Endothelial cell of umbilical vein (primary cell): ENCODE results near the gene PTMA. TPM values are rescaled to one million over a fixed set of nuclear protein-coding genes. Genes with fewer than 3 reads are reported as not detected.

ENCODE experiments used
- BruUV-seq: library from RNA; stranded (reverse); fragments of 400-500 nt; replicated peaks from 2 replicates; lab custom pipeline; 2021; lab: Mats Ljungman, UMichigan
- CTCF ChIA-PET: fragments of 300-600, 350-600 bp; sonication (Branson Sonifier 250); formaldehyde crosslinking; loops from one replicate; lab custom pipeline; 2021; ENCODE audit warnings: antibody characterized with exemption, inconsistent platforms; lab: Charles Lee
- POLR2A ChIA-PET: fragments of 300-600, 350-600 bp; sonication (Branson Sonifier 250); formaldehyde crosslinking; loops from one replicate; lab custom pipeline; 2021; ENCODE audit warnings: antibody characterized with exemption, inconsistent platforms; lab: Charles Lee
- DNase-seq: peaks from one replicate; pipeline ENCODE4 v3.0.0-alpha.2; 2011; ENCODE audit warnings: low read depth, low spot score
- FAIRE-seq: peaks from 2 replicates; lab custom pipeline; 2011; peaks lifted over from hg19 to GRCh38; lab: Jason Lieb, UNC
- H2AFZ ChIP-seq: 2 replicates; pipeline ENCODE4 v1.6.0; 2012; ENCODE audit warnings: low read depth, low read length, control low read depth, inconsistent platforms
- H3K27ac ChIP-seq: 2 replicates; pipeline ENCODE4 v1.5.1; 2011; ENCODE audit warnings: low read depth, mild to moderate bottlenecking, control low read depth, low read length, moderate library complexity; ENCODE audit not compliant: insufficient read depth
- H3K27me3 ChIP-seq, 2 experiments: 2 replicates each; pipeline versions ENCODE4 v1.6.0 to v1.6.1; 2011; ENCODE audit warnings: low read length in 2 of 2, mixed read lengths in 1 of 2; ENCODE audit not compliant: control insufficient read depth in 2 of 2, insufficient read depth in 2 of 2
- H3K36me3 ChIP-seq, 2 experiments: 2 replicates in 1 of 2; 3 replicates in 1 of 2; pipeline ENCODE4 v1.5.1; 2011; ENCODE audit warnings: low read length in 2 of 2, mild to moderate bottlenecking in 1 of 2, moderate library complexity in 1 of 2; ENCODE audit not compliant: control insufficient read depth in 2 of 2, insufficient read depth in 2 of 2; ENCODE audit errors: extremely low read depth in 1 of 2
- H3K4me1 ChIP-seq: 3 replicates; pipeline ENCODE4 v1.5.1; 2011; ENCODE audit warnings: mild to moderate bottlenecking, low read length; ENCODE audit not compliant: control insufficient read depth, insufficient read depth; ENCODE audit errors: extremely low read depth
- H3K4me2 ChIP-seq: 2 replicates; pipeline ENCODE4 v1.6.1; 2011; ENCODE audit warnings: low read length, control low read depth, mixed read lengths; ENCODE audit not compliant: insufficient read depth
- H3K4me3 ChIP-seq, 3 experiments: fragments of 200-600 bp in 1 of 3; sonication (generic), shearing (Covaris generic) in 1 of 3; replicated peaks in 1 of 3; 2 replicates each; pipeline ENCODE4 v1.5.1; 2011 to 2016; ENCODE audit warnings: control low read depth in 3 of 3, low read length in 3 of 3, mild to moderate bottlenecking in 2 of 3, inconsistent platforms in 1 of 3, low read depth in 1 of 3, moderate library complexity in 1 of 3; ENCODE audit not compliant: insufficient read depth in 1 of 3
- H3K79me2 ChIP-seq: 2 replicates; pipeline ENCODE4 v1.6.0; 2012; ENCODE audit warnings: low read length, inconsistent platforms; ENCODE audit not compliant: control insufficient read depth, insufficient read depth
- H3K9ac ChIP-seq: replicated peaks from 2 replicates; pipeline ENCODE3; 2011; ENCODE audit warnings: low read length, control low read depth; ENCODE audit not compliant: insufficient read depth; ENCODE audit errors: extremely low read depth
- H3K9me1 ChIP-seq: replicated peaks from 3 replicates; pipeline ENCODE4 v1.6.0; 2011; ENCODE audit warnings: mild to moderate bottlenecking, low read length; ENCODE audit not compliant: control insufficient read depth, insufficient read depth; ENCODE audit errors: extremely low read depth
- H3K9me3 ChIP-seq: replicated peaks from 2 replicates; pipeline ENCODE4 v1.5.1; 2012; ENCODE audit warnings: low read length, inconsistent platforms; ENCODE audit not compliant: control insufficient read depth, insufficient read depth
- H4K20me1 ChIP-seq: replicated peaks from 2 replicates; pipeline ENCODE3; 2011; ENCODE audit warnings: mild to moderate bottlenecking, low read length; ENCODE audit not compliant: control insufficient read depth, insufficient read depth; ENCODE audit errors: extremely low read depth
- EZH2 ChIP-seq: IDR thresholded peaks from 2 replicates; pipeline ENCODE4 v1.6.1; 2012; ENCODE audit warnings: borderline replicate concordance, low read depth, mild to moderate bottlenecking, moderate library complexity, low read length, inconsistent platforms; ENCODE audit not compliant: severe bottlenecking
- FOS ChIP-seq: IDR thresholded peaks from 2 replicates; pipeline ENCODE4 v1.6.1; 2011; ENCODE audit warnings: mild to moderate bottlenecking, low read length, moderate library complexity, borderline replicate concordance; ENCODE audit not compliant: insufficient read depth
- GATA2 ChIP-seq: IDR thresholded peaks from 2 replicates; pipeline ENCODE4 v1.7.0; 2011; ENCODE audit warnings: low read depth, mild to moderate bottlenecking, moderate library complexity, mixed read lengths, low read length; ENCODE audit not compliant: insufficient read length, insufficient read depth
- JUN ChIP-seq: IDR thresholded peaks from 2 replicates; pipeline ENCODE4 v1.6.1; 2011; ENCODE audit warnings: borderline replicate concordance, low read depth; ENCODE audit not compliant: insufficient read length, insufficient read depth
- MYC ChIP-seq: IDR thresholded peaks from one replicate; pipeline ENCODE4 v1.6.1; 2011; ENCODE audit warnings: mild to moderate bottlenecking, low read depth, low read length
- POLR2A ChIP-seq: IDR thresholded peaks from 2 replicates; pipeline ENCODE4 v1.6.1; 2012; ENCODE audit warnings: low read depth, mild to moderate bottlenecking, control low read depth, low read length
- POLR2AphosphoS5 ChIP-seq: IDR thresholded peaks from 2 replicates; pipeline ENCODE4 v1.6.1; 2012; ENCODE audit warnings: low read depth, mild to moderate bottlenecking, control low read depth, low read length, moderate library complexity; ENCODE audit not compliant: insufficient read depth
- dilution Hi-C: fragments of 300-500 bp; cut with MboI; formaldehyde crosslinking; loops from one replicate; pipeline ENCODE4 v1.15.0; 2019; ENCODE audit warnings: low sequenced_read_pairs; ENCODE audit not compliant: extremely low pct_ligation_motif_present
- intact Hi-C: fragments of 100-400 bp; cut with micrococcal nuclease; formaldehyde crosslinking; loops from one replicate; pipeline ENCODE4 v1.10.0; 2022
- polyA plus RNA-seq, 4 experiments: library from polyadenylated mRNA; depleted of rRNA in 3 of 4; stranded (reverse) in 3 of 4; unstranded in 1 of 4; fragments of >200 nt; gene quantifications; 2 replicates each; pipeline versions ENCODE4 v1.2.1 to v1.2.3, GENCODE V29; 2011 to 2012; ENCODE audit warnings: missing spikeins in 1 of 4
- total RNA-seq: library from RNA; stranded (reverse); gene quantifications from 2 replicates; pipeline ENCODE4 v1.2.3, GENCODE V29; 2021
- TF ChIP-seq, protein P1 (sequence below), 2 donors: IDR thresholded peaks; 1 replicate in 1 of 2; 2 replicates in 1 of 2; pipeline ENCODE4 v1.5.1; 2011; ENCODE audit warnings: low read length in 2 of 2, mild to moderate bottlenecking in 2 of 2, moderate library complexity in 2 of 2, control low read depth in 1 of 2, inconsistent platforms in 1 of 2, low read depth in 1 of 2; ENCODE audit not compliant: insufficient read depth in 1 of 2; ENCODE audit errors: extremely low read depth in 1 of 2
- TF ChIP-seq, protein P2 (sequence below): IDR thresholded peaks from 2 replicates; pipeline ENCODE4 v1.6.1; 2011; ENCODE audit not compliant: insufficient read depth, insufficient read length

The PTMA gene
- total and polyA plus RNA-seq, 2 donors (not counting 3 experiments of a cell fraction or from before 2014, with no cell fraction given): 404 to 1,488 TPM

DNA sequence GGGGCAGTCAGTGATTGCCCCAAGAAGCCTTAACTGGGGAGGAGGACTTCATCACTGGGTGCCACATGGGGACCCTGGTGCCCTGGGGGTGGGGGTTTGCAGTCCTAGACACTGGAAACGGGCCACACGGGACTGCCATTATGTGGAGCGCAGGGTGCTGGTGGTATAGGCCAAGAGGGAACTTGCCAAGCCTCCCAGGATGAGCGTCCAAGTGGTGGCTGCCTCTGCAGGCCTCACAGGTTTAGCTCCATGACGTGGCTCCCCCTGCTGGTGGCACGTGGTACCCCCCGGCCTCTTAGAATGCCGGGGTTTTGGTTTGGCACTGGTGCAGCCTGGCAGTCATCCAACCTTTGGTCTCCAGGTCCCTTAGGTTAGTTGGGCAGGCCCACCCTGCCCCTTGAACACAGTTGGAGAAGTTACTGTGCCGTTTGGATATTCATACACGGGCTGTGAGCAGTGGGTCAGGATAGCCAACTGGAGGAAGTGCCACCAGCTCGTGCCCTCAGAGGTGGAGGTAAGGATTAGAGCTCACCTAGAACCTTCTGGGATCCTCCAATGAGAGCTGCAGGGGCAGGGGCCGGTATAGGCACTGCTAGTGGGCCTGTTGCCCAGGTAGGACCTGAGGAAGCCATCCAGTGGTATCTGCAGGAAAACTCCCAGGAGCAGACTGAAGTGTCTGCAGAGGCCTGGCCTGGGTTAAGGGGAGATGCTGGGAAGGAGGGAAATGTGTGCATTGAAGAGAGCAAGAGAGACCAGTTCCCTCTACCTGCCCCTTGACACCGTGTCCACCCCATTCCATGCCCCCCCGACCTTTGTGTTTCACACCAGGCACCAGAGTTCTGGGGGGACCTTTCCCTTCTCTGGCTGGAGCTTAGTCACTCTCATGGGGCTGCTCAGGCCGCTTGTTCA is 5.7 kb downstream of the PTMA start:
- dilution Hi-C loops: no loop called here
- peaks cover 27% of the 10 kb centered on the region for H3K4me1 ChIP-seq
- H2AFZ ChIP-seq: no peak overlapping the region
- no TSS peak for BruUV-seq
- POLR2A ChIA-PET: interaction anchor here (1.3 kb wide), 1 partner anchor 36 kb away, joined by 8 read pairs; no protein-coding TSS in a partner anchor
- H3K4me2 ChIP-seq: no peak overlapping the region
- TF ChIP-seq JUN: no peak
- peak; percentile 70 for TF ChIP-seq POLR2AphosphoS5
- no peak for TF ChIP-seq MYC
- TF ChIP-seq POLR2A: no peak
- TF ChIP-seq EZH2: no peak
- TF ChIP-seq, protein P1, sequence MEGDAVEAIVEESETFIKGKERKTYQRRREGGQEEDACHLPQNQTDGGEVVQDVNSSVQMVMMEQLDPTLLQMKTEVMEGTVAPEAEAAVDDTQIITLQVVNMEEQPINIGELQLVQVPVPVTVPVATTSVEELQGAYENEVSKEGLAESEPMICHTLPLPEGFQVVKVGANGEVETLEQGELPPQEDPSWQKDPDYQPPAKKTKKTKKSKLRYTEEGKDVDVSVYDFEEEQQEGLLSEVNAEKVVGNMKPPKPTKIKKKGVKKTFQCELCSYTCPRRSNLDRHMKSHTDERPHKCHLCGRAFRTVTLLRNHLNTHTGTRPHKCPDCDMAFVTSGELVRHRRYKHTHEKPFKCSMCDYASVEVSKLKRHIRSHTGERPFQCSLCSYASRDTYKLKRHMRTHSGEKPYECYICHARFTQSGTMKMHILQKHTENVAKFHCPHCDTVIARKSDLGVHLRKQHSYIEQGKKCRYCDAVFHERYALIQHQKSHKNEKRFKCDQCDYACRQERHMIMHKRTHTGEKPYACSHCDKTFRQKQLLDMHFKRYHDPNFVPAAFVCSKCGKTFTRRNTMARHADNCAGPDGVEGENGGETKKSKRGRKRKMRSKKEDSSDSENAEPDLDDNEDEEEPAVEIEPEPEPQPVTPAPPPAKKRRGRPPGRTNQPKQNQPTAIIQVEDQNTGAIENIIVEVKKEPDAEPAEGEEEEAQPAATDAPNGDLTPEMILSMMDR (IDR thresholded peaks at IDR 0.05; ENCODE audit: extremely low read depth in 1 of 2, insufficient read depth in 1 of 2, low read depth in 1 of 2, low read length in 2 of 2): peak; percentile 91 to 94
- TF ChIP-seq GATA2: no peak
- TF ChIP-seq, protein P2, sequence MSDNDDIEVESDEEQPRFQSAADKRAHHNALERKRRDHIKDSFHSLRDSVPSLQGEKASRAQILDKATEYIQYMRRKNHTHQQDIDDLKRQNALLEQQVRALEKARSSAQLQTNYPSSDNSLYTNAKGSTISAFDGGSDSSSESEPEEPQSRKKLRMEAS: peak; percentile 88
- no peak for TF ChIP-seq FOS
- peaks cover 36% of the 10 kb centered on the region for H3K79me2 ChIP-seq
- no peaks in the 10 kb centered on the region for H4K20me1 ChIP-seq
- no peaks in the 10 kb centered on the region for H3K9me1 ChIP-seq
- H3K27me3 ChIP-seq: no peaks in the 10 kb centered on the region
- CTCF ChIA-PET: interaction anchor here (0.6 to 13.8 kb wide), 39 partner anchors 7 to 250 kb away, joined by 3 to 583 read pairs (median 5); partner anchors contain the start of genes COPS7B, NCL and PDE6D
- no peak overlapping the region for H3K9ac ChIP-seq
- peak overlapping the region; percentile 10 for H3K27ac ChIP-seq
- no peaks in the 10 kb centered on the region for H3K9me3 ChIP-seq
- FAIRE-seq (peak; percentile 94), DNase-seq (peak; percentile 83)
- peaks cover 11 to 17% of the 10 kb centered on the region in 2 experiments for H3K36me3 ChIP-seq
- H3K4me3 ChIP-seq: no peak overlapping the region
- intact Hi-C loops: no loop called here
